Heart left ventricle (tissue), 16 donors: Measurements from ENCODE around the gene BBS1. TPM values are rescaled to one million over a fixed set of nuclear protein-coding genes. Genes with fewer than 3 reads are reported as not detected.

Experiments used
- ATAC-seq, 4 donors: fragments of 200-7000 bp; cut with Tn5 transposase; one replicate each; pipeline ENCODE4 v1.9.1; 2020 to 2022; ENCODE audit warnings: moderate library complexity in 4 of 4, mild to moderate bottlenecking in 3 of 4, moderate number of reproducible peaks in 1 of 4
- DNase-seq, 5 donors: peaks; one replicate each; pipeline ENCODE4 v3.0.0-alpha.2; 2020
- H3K27ac ChIP-seq, 12 donors: fragments of 200-600 bp; sonication (generic) in 4 of 12; one replicate each; pipeline versions ENCODE4 v1.5.0 to v1.8.0; 2016 to 2022; ENCODE audit warnings: mild to moderate bottlenecking in 2 of 12
- H3K27me3 ChIP-seq, 9 donors: fragments of 200-600 bp; sonication (generic) in 2 of 9; one replicate each; pipeline versions ENCODE4 v1.5.1 to v1.8.0; 2016 to 2022; ENCODE audit warnings: mild to moderate bottlenecking in 3 of 9
- H3K36me3 ChIP-seq, 9 donors: fragments of 200-600 bp; sonication (generic) in 2 of 9; one replicate each; pipeline versions ENCODE4 v1.5.0 to v1.8.0; 2018 to 2022; ENCODE audit warnings: mild to moderate bottlenecking in 2 of 9
- H3K4me1 ChIP-seq, 12 donors: fragments of 200-600 bp; sonication (generic) in 4 of 12; one replicate each; pipeline versions ENCODE4 v1.5.0 to v1.8.0; 2016 to 2022; ENCODE audit warnings: mild to moderate bottlenecking in 3 of 12
- H3K4me3 ChIP-seq, 12 donors: fragments of 200-600 bp; sonication (generic) in 4 of 12; one replicate each; pipeline versions ENCODE4 v1.5.0 to v1.8.0; 2017 to 2022; ENCODE audit warnings: mild to moderate bottlenecking in 9 of 12, moderate library complexity in 4 of 12
- H3K9me3 ChIP-seq, 12 donors: fragments of 200-600 bp; sonication (generic) in 4 of 12; one replicate each; pipeline versions ENCODE4 v1.5.0 to v1.8.0; 2016 to 2022; ENCODE audit warnings: mild to moderate bottlenecking in 1 of 12
- CTCF ChIP-seq, 12 donors: fragments of 200-600 bp; sonication (generic) in 4 of 12; IDR thresholded peaks; one replicate each; pipeline versions ENCODE4 v1.5.0 to v1.8.0; 2018 to 2022; ENCODE audit warnings: antibody characterized with exemption in 12 of 12, mild to moderate bottlenecking in 5 of 12
- POLR2A ChIP-seq, 2 donors: fragments of 450-650 bp; IDR thresholded peaks; one replicate each; pipeline ENCODE4 v1.6.1; 2017; ENCODE audit warnings: antibody characterized with exemption in 2 of 2, mild to moderate bottlenecking in 2 of 2, moderate library complexity in 2 of 2
- WGBS, 4 donors: extraction: QIAGEN DNeasy Blood & Tissue Kit in 2 of 4; methylation state at CpG; one replicate each; pipeline versions ENCODE4 v1.1.5 to v1.1.7; 2013 to 2018; 5-methylcytosine and 5-hydroxymethylcytosine counted together
- intact Hi-C, 10 donors: fragments of 100-400 bp; cut with DNase I; formaldehyde crosslinking; loops; one replicate each; pipeline versions ENCODE4 v1.11.1 to v1.14.2; 2022
- polyA plus RNA-seq, 2 donors: library from polyadenylated mRNA; stranded (reverse); fragments of 200-250 nt; gene quantifications; one replicate each; pipeline ENCODE4 v1.2.3, GENCODE V29; 2013
- total RNA-seq, 9 donors: library from RNA; depleted of rRNA in 2 of 9; stranded (reverse); fragments of >200 nt in 2 of 9; fragmentation: NEBNext Ultra II Directional in 3 of 9; extraction: Animal tissue kit (Norgen Biotek cat#: 25700) in 3 of 9; gene quantifications; one replicate each; pipeline versions ENCODE4 v1.1.0 to v1.2.4, GENCODE V29; 2016 to 2023
- donor health status: ischemic (EF 13 %, LVEDD 7.1; RV severe dilation, severe dysfunction).
- donor health status: healthy with polysubstance abuse.
- donor health status: DM: no; HTN: yes; CAD: no.
- donor health status: DM: no; HTN: no; CAD: no.
- donor health status: ischemic (EF 25% LVEDD 6.9; RV normal size, moderate dysfunction).
- donor health status: ischemic (EF 25% LVEDD 5.7; RV mildly dilated, moderate dysfunction).
- donor health status: healthy.
- donor health status: DM: yes; HTN: yes; CAD: no.
- donor health status: ischemic (EF 35%, LVEDD 5.7; RV mildly dilated, moderate dysfunction).
- donor health status: nonischemic (EF 11% LVEDD 7.7; RV severe dilation, severe dysfunction).
- donor health status: DM: yes; HTN: yes; CAD: no.
- donor health status: PGD.
- donor health status: ischemic (EF 29% LVEDD 5.4; RV normal size, mild dysfunction).
- donor health status: nonischemic (EF 23%, LVEDD 6.1; RV moderate dilation, normal function).

Gene BBS1
- total and polyA plus RNA-seq, 11 donors, result 11.0 to 51.8 (median 18.5) TPM

GRCh38 chr11:66554602-66555001, 44.2 kb downstream of the BBS1 start:
- ATAC-seq, result no peak
- Histone ChIP-seq H3K27ac (no peak overlapping the region), H3K36me3 (no peaks in the 10 kb centered on the region), H3K4me1 (peaks cover 0 to 8% (median 6%) of the 10 kb centered on the region in 12 donors), H3K27me3 (peaks cover 0 to 19% (median 3%) of the 10 kb centered on the region in 9 donors), H3K4me3 (no peak overlapping the region), H3K9me3 (no peaks in the 10 kb centered on the region)
- intact Hi-C loops, result no loop called here
- no peak for DNase-seq
- 78 to 80% (median 78%) methylated on average over 5 of the region's 5 CpGs for WGBS, 4 donors
- TF ChIP-seq POLR2A (IDR thresholded peaks at IDR 0.05) (no peak), CTCF (IDR thresholded peaks at IDR 0.05) (no peak)

GRCh38 chr11:66555416-66555815, 45.0 kb downstream of the BBS1 start:
- H3K36me3 ChIP-seq, result no peaks in the 10 kb centered on the region
- TF ChIP-seq CTCF (IDR thresholded peaks at IDR 0.05), result no peak
- no peak for TF ChIP-seq POLR2A (IDR thresholded peaks at IDR 0.05)
- peaks cover 0 to 8% (median 6%) of the 10 kb centered on the region in 12 donors for H3K4me1 ChIP-seq
- peaks cover 0 to 19% (median 3%) of the 10 kb centered on the region in 9 donors for H3K27me3 ChIP-seq
- ATAC-seq (no peak), DNase-seq (no peak)
- 56 to 81% (median 71%) methylated on average over 3 of the region's 3 CpGs for WGBS, 4 donors
- intact Hi-C loops, result no loop called here
- no peak overlapping the region for H3K27ac ChIP-seq
- no peak overlapping the region for H3K4me3 ChIP-seq
- no peaks in the 10 kb centered on the region for H3K9me3 ChIP-seq

GRCh38 chr11:66556086-66556485, 45.7 kb downstream of the BBS1 start:
- WGBS, 4 donors, result 73 to 98% (median 81%) methylated on average over 4 to 7 of the region's 7 CpGs
- ATAC-seq (no peak), DNase-seq (no peak)
- H3K9me3 ChIP-seq, result no peaks in the 10 kb centered on the region
- intact Hi-C loops, result no loop called here
- H3K4me1 ChIP-seq, result peaks cover 0 to 8% (median 6%) of the 10 kb centered on the region in 12 donors
- H3K4me3 ChIP-seq, result no peak overlapping the region
- TF ChIP-seq CTCF (IDR thresholded peaks at IDR 0.05) (no peak), POLR2A (IDR thresholded peaks at IDR 0.05) (no peak)
- peaks cover 0 to 19% (median 3%) of the 10 kb centered on the region in 9 donors for H3K27me3 ChIP-seq
- H3K27ac ChIP-seq, result no peak overlapping the region
- no peaks in the 10 kb centered on the region for H3K36me3 ChIP-seq

GRCh38 chr11:66557733-66558326, 47.4 kb downstream of the BBS1 start:
- TF ChIP-seq POLR2A (IDR thresholded peaks at IDR 0.05) (no peak), CTCF (IDR thresholded peaks at IDR 0.05) (no peak)
- Histone ChIP-seq H3K4me3 (no peak overlapping the region), H3K4me1 (peaks cover 0 to 8% (median 6%) of the 10 kb centered on the region in 12 donors), H3K36me3 (no peaks in the 10 kb centered on the region), H3K27ac (no peak overlapping the region), H3K9me3 (no peaks in the 10 kb centered on the region), H3K27me3 (peaks cover 0 to 19% (median 3%) of the 10 kb centered on the region in 9 donors)
- intact Hi-C loops, result no loop called here
- DNase-seq (no peak), ATAC-seq (no peak)
- 91 to 96% (median 94%) methylated on average over 19 to 24 of the region's 24 CpGs for WGBS, 4 donors
